Ovary (tissue), 9 donors: Measurements from ENCODE around the gene SSC5D. TPM values are rescaled to one million over a fixed set of nuclear protein-coding genes. Genes with fewer than 3 reads are reported as not detected.

Experiments
- DNase-seq, 5 donors: peaks; one replicate each; pipeline ENCODE4 v3.0.0-alpha.2; 2019 to 2020
- H3K27ac ChIP-seq, 2 donors: fragments of 200-600 bp; one replicate each; pipeline versions ENCODE4 v1.5.1 to v1.8.0; 2019 to 2022
- H3K27me3 ChIP-seq: fragments of 200-600 bp; one replicate; pipeline ENCODE4 v1.8.0; 2022
- H3K36me3 ChIP-seq: fragments of 200-600 bp; sonication (generic); one replicate; pipeline ENCODE4 v1.5.1; 2019
- H3K4me1 ChIP-seq: one replicate; pipeline ENCODE4 v1.8.1; 2013; ENCODE audit warnings: mild to moderate bottlenecking, moderate library complexity; ENCODE audit not compliant: insufficient read depth
- H3K4me3 ChIP-seq: fragments of 200-600 bp; sonication (generic); one replicate; pipeline ENCODE4 v1.5.1; 2017
- H3K9me3 ChIP-seq, 2 donors: fragments of 200-600 bp in 1 of 2; sonication (generic) in 1 of 2; one replicate each; pipeline versions ENCODE4 v1.5.1 to v1.8.1; 2013 to 2019; ENCODE audit warnings: mild to moderate bottlenecking in 1 of 2, moderate library complexity in 1 of 2
- CTCF ChIP-seq, 3 donors: fragments of 450-650 bp in 2 of 3; fragments of 200-600 bp in 1 of 3; IDR thresholded peaks; one replicate each; pipeline versions ENCODE4 v1.5.1 to v1.8.0; 2016 to 2022; ENCODE audit warnings: antibody characterized with exemption in 3 of 3, mild to moderate bottlenecking in 1 of 3
- EP300 ChIP-seq: sonication (generic); formaldehyde crosslinking; IDR thresholded peaks from one replicate; pipeline ENCODE4 v1.6.1; 2017; ENCODE audit warnings: antibody characterized with exemption
- POLR2A ChIP-seq: fragments of 450-650 bp; IDR thresholded peaks from one replicate; pipeline ENCODE4 v1.6.1; 2017; ENCODE audit warnings: antibody characterized with exemption, mild to moderate bottlenecking, moderate library complexity
- WGBS, 3 donors: extraction: QIAGEN DNeasy Blood & Tissue Kit in 1 of 3; methylation state at CpG; one replicate each; pipeline versions ENCODE4 v1.1.5 to v1.1.7; 2013 to 2017; 5-methylcytosine and 5-hydroxymethylcytosine counted together
- intact Hi-C, 4 donors: fragments of 100-400 bp; cut with DNase I; formaldehyde crosslinking; loops; one replicate each; pipeline versions ENCODE4 v1.11.0 to v1.15.1; 2022 to 2023
- polyA plus RNA-seq, 2 donors: library from polyadenylated mRNA; stranded (reverse); fragments of 200-250 nt in 1 of 2; fragments of 350-450 nt in 1 of 2; fragmentation: Illumina TruSeq in 1 of 2; extraction: RNeasy Lipid Tissue Mini Kit (QIAGEN cat#74804) in 1 of 2; gene quantifications; one replicate each; pipeline ENCODE4 v1.2.3, GENCODE V29; 2013 to 2014
- total RNA-seq, 7 donors: library from RNA; depleted of rRNA in 2 of 7; stranded (reverse); fragments of >200 nt in 2 of 7; fragmentation: NEBNext Ultra II Directional in 3 of 7; extraction: Animal tissue kit (Norgen Biotek cat#: 25700) in 3 of 7; gene quantifications; one replicate each; pipeline versions ENCODE4 v1.1.0 to v1.2.4, GENCODE V29; 2016 to 2023
- donor health status: DM: no; HTN: no; CAD: no; lungs with moderate emphysema.
- donor health status: DM: no; HTN: no; CAD: no.
- donor health status: Bipolar disorder and iron deficiency.
- donor health status: DM: yes; HTN: yes; CAD: no.
- donor health status: DM: no; HTN: no; CAD: no.
- donor health status: DM: yes; HTN: yes; CAD: no.

The SSC5D gene
- total and polyA plus RNA-seq, 9 donors = 5.7 to 29.7 (median 12.4) TPM

- H3K4me1 ChIP-seq = peaks cover 7% of the 10 kb centered on the region
- WGBS, 3 donors = 1 to 2% (median 1%) methylated on average over 38 to 75 of the region's 80 CpGs
- no peaks in the 10 kb centered on the region for H3K27me3 ChIP-seq
- intact Hi-C loops = no loop called here
- no peaks in the 10 kb centered on the region for H3K9me3 ChIP-seq
- TF ChIP-seq CTCF (IDR thresholded peaks at IDR 0.05) = no peak
- no peak for TF ChIP-seq EP300
- no peak for TF ChIP-seq POLR2A
- H3K27ac ChIP-seq = no peak overlapping the region
- no peaks in the 10 kb centered on the region for H3K36me3 ChIP-seq
- no peak for DNase-seq
- H3K4me3 ChIP-seq = no peak overlapping the region
Measured at GRCh38 chr19:55451163-55451964, 36.9 kb upstream of the SSC5D start.

DNA sequence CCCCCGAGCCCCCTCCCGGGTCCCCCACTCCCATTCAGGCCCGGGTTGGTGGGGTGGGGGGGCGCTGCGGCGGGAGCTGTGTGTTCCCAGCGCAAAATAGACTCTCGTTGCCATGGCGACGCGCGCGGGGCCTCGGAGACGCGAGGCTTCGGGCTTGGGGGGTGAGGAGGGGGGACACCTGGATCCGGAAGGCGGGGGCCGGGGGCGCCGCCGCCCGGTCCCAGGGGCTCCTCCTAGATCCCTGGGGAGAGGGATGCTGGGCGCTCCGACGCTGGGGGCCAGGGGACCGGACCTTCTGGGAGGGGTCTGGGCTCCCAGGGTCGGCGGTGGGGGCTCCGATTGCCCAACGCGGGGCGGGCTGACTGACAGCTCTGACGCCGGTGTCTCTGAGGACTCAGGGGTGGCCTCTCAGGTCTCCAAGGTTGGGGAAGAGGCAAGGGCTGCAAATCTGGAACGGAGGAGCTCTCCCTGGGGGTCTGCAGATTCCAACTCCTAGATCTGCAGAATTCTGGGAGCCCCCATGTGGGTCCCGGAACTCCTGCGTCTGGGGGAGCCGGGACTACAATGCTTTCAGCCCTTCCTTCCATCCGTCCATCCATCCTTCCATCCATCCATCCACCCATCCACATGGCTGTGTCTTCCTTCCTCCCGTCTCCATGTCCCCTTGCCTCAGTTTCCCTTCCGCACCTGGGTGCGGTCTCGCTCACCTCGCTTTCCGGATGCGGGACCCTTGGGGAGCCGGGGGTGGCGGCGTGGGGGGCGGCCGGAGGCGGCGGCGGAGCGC, 36.1 kb upstream of the SSC5D start:
- no peak overlapping the region for H3K4me3 ChIP-seq
- H3K27me3 ChIP-seq = no peaks in the 10 kb centered on the region
- TF ChIP-seq CTCF (IDR thresholded peaks at IDR 0.05) = no peak
- no peak for TF ChIP-seq EP300
- no peak for TF ChIP-seq POLR2A
- WGBS, 3 donors = 1 to 2% (median 1%) methylated on average over 43 to 57 of the region's 57 CpGs
- peak in 1 of 5 donors; percentile 47 for DNase-seq
- intact Hi-C loops = no loop called here
- H3K36me3 ChIP-seq = no peaks in the 10 kb centered on the region
- H3K9me3 ChIP-seq = no peaks in the 10 kb centered on the region
- H3K27ac ChIP-seq = no peak overlapping the region
- H3K4me1 ChIP-seq = peaks cover 7% of the 10 kb centered on the region

- H3K27me3 ChIP-seq = no peaks in the 10 kb centered on the region
- no peaks in the 10 kb centered on the region for H3K9me3 ChIP-seq
- WGBS, 3 donors = 3 to 7% (median 6%) methylated on average over 31 to 34 of the region's 34 CpGs
- TF ChIP-seq CTCF (IDR thresholded peaks at IDR 0.05) (peak in 2 of 3 donors; percentile 10 to 23), POLR2A (no peak)
- peak; percentile 75 to 89 (median 85) for DNase-seq
- no peaks in the 10 kb centered on the region for H3K36me3 ChIP-seq
- intact Hi-C loops = no loop called here
- no peak overlapping the region for H3K27ac ChIP-seq
- peaks cover 7% of the 10 kb centered on the region for H3K4me1 ChIP-seq
- H3K4me3 ChIP-seq = no peak overlapping the region
Measured at GRCh38 chr19:55452749-55453346, 35.4 kb upstream of the SSC5D start.

- intact Hi-C loops = no loop called here
- no peak for TF ChIP-seq POLR2A
- TF ChIP-seq CTCF (IDR thresholded peaks at IDR 0.05) = no peak
- TF ChIP-seq EP300 = no peak
- H3K36me3 ChIP-seq = no peaks in the 10 kb centered on the region
- H3K4me1 ChIP-seq = peaks cover 7% of the 10 kb centered on the region
- no peaks in the 10 kb centered on the region for H3K9me3 ChIP-seq
- DNase-seq = no peak
- 82 to 91% (median 85%) methylated on average over 12 of the region's 12 CpGs for WGBS, 3 donors
- no peak overlapping the region for H3K27ac ChIP-seq
- no peaks in the 10 kb centered on the region for H3K27me3 ChIP-seq
- H3K4me3 ChIP-seq = no peak overlapping the region
Measured at GRCh38 chr19:55453511-55454260, 34.5 kb upstream of the SSC5D start.
